GM13977 (cell line): ENCODE data around the gene LSM7.

Source experiments
- DNase-seq: peaks from one replicate; pipeline ENCODE4 v3.0.0; 2012; ENCODE audit warnings: low spot score
- in situ Hi-C: fragments of 300-500 bp; cut with MboI; formaldehyde crosslinking; loops from one replicate; pipeline ENCODE4 v1.12.0; 2022; ENCODE audit warnings: low sequenced_read_pairs, low pct_unique_long_range_greater_than_20kb, mixed read lengths, inconsistent platforms; ENCODE audit not compliant: unreplicated experiment
- TF ChIP-seq, protein P1 (sequence below): IDR thresholded peaks from 2 replicates; pipeline ENCODE4 v1.5.1; 2012; ENCODE audit warnings: mild to moderate bottlenecking, control low read depth; ENCODE audit not compliant: insufficient read depth; ENCODE audit errors: extremely low read depth, missing control alignments

Gene LSM7

DNA sequence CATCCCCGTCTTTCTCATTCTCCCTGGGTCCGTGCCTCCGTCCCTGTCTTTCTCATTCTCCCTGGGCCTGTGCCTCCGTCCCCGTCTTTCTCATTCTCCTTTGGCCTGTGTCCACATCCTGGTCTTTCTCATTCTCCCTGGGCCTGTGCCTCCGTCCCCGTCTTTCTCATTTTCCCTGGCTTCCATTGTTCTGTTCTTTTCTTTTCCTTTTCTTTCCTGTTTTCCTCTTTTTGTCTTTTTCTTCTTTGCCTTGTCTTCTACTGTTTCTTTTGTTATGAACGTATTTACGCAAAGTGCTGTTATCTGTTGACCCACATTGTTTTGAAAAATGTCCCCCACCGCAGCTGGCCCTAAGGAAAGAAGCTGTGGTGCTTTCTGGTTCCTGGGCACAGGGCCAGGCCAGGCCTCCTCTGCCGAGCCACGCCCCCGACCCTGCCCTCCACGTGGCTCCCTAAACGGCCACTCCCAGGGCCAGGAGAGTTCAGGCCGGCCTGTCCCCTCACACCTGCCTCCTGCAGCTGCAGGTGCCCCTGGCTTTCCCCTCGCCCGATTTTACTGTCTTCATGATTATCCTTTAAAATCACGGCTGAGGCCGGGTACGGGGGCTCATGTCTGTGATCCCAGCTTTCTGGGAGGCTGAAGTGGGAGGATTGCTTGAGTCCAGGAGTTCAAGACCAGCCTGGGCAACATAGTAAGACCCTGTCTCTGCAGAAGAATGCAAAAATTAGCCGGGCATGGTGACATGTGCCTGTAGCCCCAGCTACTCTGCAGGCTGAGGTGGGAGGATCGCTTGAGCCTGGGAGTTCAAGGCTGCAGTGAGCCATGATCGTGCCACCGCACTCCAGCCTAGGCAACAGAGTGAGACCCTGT is 17.6 kb upstream of the LSM7 start:
- TF ChIP-seq, protein P1, sequence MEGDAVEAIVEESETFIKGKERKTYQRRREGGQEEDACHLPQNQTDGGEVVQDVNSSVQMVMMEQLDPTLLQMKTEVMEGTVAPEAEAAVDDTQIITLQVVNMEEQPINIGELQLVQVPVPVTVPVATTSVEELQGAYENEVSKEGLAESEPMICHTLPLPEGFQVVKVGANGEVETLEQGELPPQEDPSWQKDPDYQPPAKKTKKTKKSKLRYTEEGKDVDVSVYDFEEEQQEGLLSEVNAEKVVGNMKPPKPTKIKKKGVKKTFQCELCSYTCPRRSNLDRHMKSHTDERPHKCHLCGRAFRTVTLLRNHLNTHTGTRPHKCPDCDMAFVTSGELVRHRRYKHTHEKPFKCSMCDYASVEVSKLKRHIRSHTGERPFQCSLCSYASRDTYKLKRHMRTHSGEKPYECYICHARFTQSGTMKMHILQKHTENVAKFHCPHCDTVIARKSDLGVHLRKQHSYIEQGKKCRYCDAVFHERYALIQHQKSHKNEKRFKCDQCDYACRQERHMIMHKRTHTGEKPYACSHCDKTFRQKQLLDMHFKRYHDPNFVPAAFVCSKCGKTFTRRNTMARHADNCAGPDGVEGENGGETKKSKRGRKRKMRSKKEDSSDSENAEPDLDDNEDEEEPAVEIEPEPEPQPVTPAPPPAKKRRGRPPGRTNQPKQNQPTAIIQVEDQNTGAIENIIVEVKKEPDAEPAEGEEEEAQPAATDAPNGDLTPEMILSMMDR: no peak
- in situ Hi-C loops: no loop called here
- DNase-seq: no peak

DNA sequence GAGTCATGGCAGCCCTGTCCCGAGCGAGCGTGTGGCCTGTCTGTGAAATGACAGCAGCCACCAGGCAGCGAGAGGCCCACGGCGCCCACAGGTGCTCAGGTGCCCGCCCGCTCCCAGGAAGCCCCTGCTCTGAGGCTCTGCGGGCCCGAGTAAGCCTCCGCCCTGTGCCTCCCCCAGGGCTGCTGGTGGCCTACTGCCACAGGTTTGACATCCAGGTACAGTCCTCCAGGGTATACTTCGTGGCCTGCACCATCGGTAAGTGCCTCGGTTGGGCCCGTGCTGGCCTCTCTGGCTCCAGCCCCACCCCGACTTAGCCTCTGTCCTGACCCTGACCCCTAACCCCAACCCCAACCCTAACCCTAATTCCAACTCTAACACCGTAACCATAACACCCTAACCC is 16.7 kb upstream of the LSM7 start:
- DNase-seq: no peak
- in situ Hi-C loops: no loop called here
- TF ChIP-seq, protein P1: no peak

DNA sequence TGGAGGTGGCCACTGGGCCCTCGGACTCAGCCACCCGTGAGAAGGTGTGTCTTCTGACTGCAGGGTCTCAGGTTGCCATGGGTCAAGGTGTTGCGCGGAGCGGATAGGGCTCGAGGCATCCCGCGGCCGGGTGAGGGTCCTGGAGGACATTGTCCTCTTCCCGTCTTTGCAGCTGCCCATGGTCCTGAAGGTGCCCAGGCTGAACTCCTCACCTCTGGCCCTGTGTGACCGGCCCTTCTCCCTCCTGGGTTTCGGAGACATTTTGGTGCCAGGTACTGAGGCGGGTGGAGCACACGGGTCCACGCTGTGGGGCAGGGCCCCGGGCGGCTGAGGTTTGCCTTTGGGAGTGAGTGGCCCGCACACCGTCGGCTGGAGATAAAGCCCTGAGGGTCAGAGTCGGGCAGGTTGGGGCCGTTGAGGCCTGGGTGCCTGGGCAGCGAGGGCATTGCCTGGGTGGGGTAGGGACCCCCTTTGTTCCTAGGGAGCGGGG is 16.0 kb upstream of the LSM7 start:
- TF ChIP-seq, protein P1: no peak
- DNase-seq: no peak
- in situ Hi-C loops: no loop called here

DNA sequence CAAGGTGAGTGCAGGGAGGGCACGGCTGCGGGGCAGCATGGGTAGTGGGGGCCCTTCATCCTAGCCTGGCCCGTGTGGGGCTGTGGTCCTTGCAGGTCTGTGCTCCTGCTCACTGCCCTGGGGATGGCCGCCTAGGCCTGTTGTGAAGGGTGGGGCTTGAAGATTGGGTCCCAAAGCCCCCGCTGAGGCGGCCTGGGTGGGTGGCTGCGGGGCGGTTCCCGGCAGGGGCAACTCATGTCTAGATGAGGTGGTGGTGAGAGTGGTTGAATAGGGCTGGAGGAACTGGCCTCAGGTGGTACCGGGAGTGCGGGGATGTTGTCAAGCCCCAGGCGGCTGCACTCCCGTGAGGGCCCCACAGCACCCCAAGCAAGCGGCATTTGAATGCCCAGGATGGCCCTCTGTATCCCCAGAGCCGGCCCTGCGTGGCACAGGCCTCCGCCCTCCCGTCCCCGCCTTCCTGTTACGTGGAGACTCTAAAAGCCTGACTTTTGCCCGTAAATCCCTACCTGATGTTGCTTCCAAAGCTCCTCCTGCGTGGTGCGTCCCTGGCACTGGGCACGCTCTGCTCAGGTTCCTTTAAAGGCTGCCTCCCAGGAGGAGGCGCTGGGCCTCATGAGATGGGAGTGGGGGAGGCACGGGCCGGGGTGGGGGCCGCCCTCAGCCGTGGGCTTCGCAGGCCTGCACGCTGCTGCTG is 15.1 kb upstream of the LSM7 start:
- TF ChIP-seq, protein P1: no peak
- in situ Hi-C loops: no loop called here
- no peak for DNase-seq

DNA sequence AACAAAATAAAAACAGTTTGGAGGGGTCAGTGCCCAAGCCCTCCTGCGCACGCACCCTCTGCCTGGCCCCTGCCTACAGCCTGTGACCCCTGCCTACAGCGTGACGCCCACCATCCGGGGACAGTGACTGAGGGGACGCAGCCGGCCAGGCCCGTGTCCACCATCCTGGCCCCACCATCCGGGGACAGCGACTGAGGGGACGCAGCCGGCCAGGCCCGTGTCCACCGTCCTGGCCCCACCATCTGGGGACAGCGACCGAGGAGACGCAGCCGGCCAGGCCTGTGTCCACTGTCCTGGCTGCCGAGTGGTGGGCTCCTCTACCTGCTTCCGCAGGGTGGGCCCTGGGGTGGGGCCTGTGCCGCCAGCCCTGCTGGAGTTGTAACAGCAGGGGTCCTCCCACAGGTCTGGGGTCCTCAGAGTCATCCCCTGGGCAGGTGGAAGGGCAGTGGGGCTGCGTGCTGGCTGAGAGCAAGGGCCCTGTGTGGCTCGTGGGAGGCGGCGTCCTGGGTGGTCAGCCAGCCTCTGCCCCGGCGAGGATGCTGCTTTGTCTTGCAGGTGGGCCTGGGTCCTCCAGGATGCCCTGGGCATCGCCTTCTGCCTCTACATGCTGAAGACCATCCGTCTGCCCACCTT is 14.4 kb upstream of the LSM7 start:
- TF ChIP-seq, protein P1: no peak
- in situ Hi-C loops: no loop called here

DNA sequence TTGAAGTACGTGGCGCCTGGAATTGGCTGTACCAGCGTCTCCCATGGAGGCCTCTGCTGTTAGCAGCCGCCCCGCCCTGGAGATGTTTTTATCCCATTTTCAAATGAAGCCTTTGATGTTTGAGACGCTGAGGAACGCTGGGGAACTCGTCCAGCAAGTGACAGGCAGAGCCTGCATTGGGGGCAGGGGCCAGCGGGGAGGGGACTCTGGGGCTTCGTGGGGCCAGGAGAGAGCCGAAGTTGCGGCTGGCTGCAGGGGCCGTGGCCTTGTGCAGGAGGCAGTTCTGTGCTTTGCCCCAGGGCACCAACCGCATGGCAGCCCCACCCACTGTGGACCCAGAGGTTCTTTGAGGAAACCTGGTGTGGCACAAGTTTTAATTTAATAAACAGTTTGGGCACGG is 13.6 kb upstream of the LSM7 start:
- in situ Hi-C loops: no loop called here
- TF ChIP-seq, protein P1: no peak
- DNase-seq: no peak

More for the DNA sequence above, 14.4 kb upstream of the LSM7 start:
- no peak for DNase-seq
